CD14-positive monocyte (primary cell): Measurements from ENCODE around the gene ACAP1. TPM values are rescaled to one million over a fixed set of nuclear protein-coding genes. Genes with fewer than 3 reads are reported as not detected.

Experiments
- DNase-seq, 3 donors: peaks; one replicate each; pipeline ENCODE4 v3.0.0-alpha.2; 2011 to 2022
- H2AFZ ChIP-seq: 2 replicates; pipeline ENCODE4 v1.6.0; 2012; ENCODE audit warnings: mild to moderate bottlenecking, low read depth, low read length, inconsistent platforms; ENCODE audit not compliant: insufficient read depth, poor library complexity, severe bottlenecking
- H3K27ac ChIP-seq, 2 donors: 1 replicate in 1 of 2; 2 replicates in 1 of 2; pipeline ENCODE4 v1.5.1; 2012 to 2013; ENCODE audit warnings: low read length in 2 of 2, control low read depth in 1 of 2, inconsistent platforms in 1 of 2, low read depth in 1 of 2, mild to moderate bottlenecking in 1 of 2
- H3K27me3 ChIP-seq, 2 donors: one replicate each; pipeline versions ENCODE4 v1.6.0 to v1.6.1; 2011 to 2013; ENCODE audit warnings: low read length in 2 of 2; ENCODE audit not compliant: control insufficient read depth in 2 of 2, insufficient read depth in 2 of 2
- H3K36me3 ChIP-seq, 2 donors: replicated peaks in 1 of 2; 1 replicate in 1 of 2; 2 replicates in 1 of 2; pipeline versions ENCODE4 v1.5.1 to v1.6.1; 2012 to 2013; ENCODE audit warnings: low read length in 2 of 2, control low read depth in 1 of 2, inconsistent platforms in 1 of 2, mild to moderate bottlenecking in 1 of 2; ENCODE audit not compliant: insufficient read depth in 2 of 2, control insufficient read depth in 1 of 2
- H3K4me1 ChIP-seq, 2 donors: 1 replicate in 1 of 2; 2 replicates in 1 of 2; pipeline versions ENCODE4 v1.5.1 to v1.6.1; 2012 to 2013; ENCODE audit warnings: low read length in 2 of 2, control low read depth in 1 of 2, inconsistent platforms in 1 of 2, mild to moderate bottlenecking in 1 of 2, moderate library complexity in 1 of 2; ENCODE audit not compliant: insufficient read depth in 2 of 2, control insufficient read depth in 1 of 2
- H3K4me2 ChIP-seq: replicated peaks from 2 replicates; pipeline ENCODE3; 2012; ENCODE audit warnings: low read length, moderate library complexity, mild to moderate bottlenecking; ENCODE audit not compliant: poor library complexity, severe bottlenecking; ENCODE audit errors: extremely low read depth
- H3K4me3 ChIP-seq, 3 experiments: fragments of 200-600 bp in 1 of 3; sonication (generic) in 1 of 3; replicated peaks in 1 of 3; 1 replicate in 2 of 3; 2 replicates in 1 of 3; pipeline ENCODE4 v1.5.1; 2011 to 2013; ENCODE audit warnings: low read length in 3 of 3, mild to moderate bottlenecking in 3 of 3, control low read depth in 2 of 3, low read depth in 2 of 3, inconsistent platforms in 1 of 3, moderate library complexity in 1 of 3
- H3K79me2 ChIP-seq: 2 replicates; pipeline ENCODE4 v1.6.0; 2012; ENCODE audit warnings: mild to moderate bottlenecking, control low read depth, inconsistent platforms, low read length, moderate library complexity; ENCODE audit not compliant: insufficient read depth
- H3K9ac ChIP-seq: 2 replicates; pipeline ENCODE4 v1.6.0; 2017; ENCODE audit warnings: low read length, mild to moderate bottlenecking; ENCODE audit not compliant: insufficient read depth, poor library complexity, severe bottlenecking
- H3K9me3 ChIP-seq, 2 donors: replicated peaks in 1 of 2; 1 replicate in 1 of 2; 2 replicates in 1 of 2; pipeline versions ENCODE4 v1.5.1 to v1.6.1; 2012 to 2013; ENCODE audit warnings: low read length in 2 of 2, control low read depth in 1 of 2; ENCODE audit not compliant: control insufficient read depth in 1 of 2, insufficient read depth in 1 of 2
- H4K20me1 ChIP-seq: 2 replicates; pipeline ENCODE4 v1.6.0; 2012; ENCODE audit warnings: mild to moderate bottlenecking, low read length, control low read depth, moderate library complexity; ENCODE audit not compliant: insufficient read depth
- H3K27ac Mint-ChIP-seq, 7 donors: one replicate each; pipeline ENCODE4 v1.8.0; 2020; ENCODE audit warnings: mild to moderate bottlenecking in 7 of 7, mixed read lengths in 7 of 7, moderate library complexity in 6 of 7, inconsistent platforms in 2 of 7
- H3K27me3 Mint-ChIP-seq, 3 donors: one replicate each; pipeline ENCODE4 v1.8.0; 2021 to 2022; ENCODE audit warnings: low read depth in 3 of 3, mild to moderate bottlenecking in 3 of 3, mixed read lengths in 3 of 3, moderate library complexity in 3 of 3, inconsistent platforms in 1 of 3
- H3K36me3 Mint-ChIP-seq, 2 donors: one replicate each; pipeline ENCODE4 v1.8.0; 2020; ENCODE audit warnings: mixed read lengths in 2 of 2, inconsistent platforms in 1 of 2, mild to moderate bottlenecking in 1 of 2
- H3K4me1 Mint-ChIP-seq: one replicate; pipeline ENCODE4 v1.8.0; 2020; ENCODE audit warnings: mild to moderate bottlenecking, mixed read lengths
- H3K4me3 Mint-ChIP-seq, 2 donors: one replicate each; pipeline ENCODE4 v1.8.0; 2020; ENCODE audit warnings: mild to moderate bottlenecking in 2 of 2, mixed read lengths in 2 of 2, moderate library complexity in 1 of 2
- H3K9me3 Mint-ChIP-seq, 7 donors: one replicate each; pipeline ENCODE4 v1.8.0; 2020 to 2022; ENCODE audit warnings: mixed read lengths in 7 of 7, mild to moderate bottlenecking in 6 of 7, moderate library complexity in 6 of 7, inconsistent platforms in 2 of 7
- CTCF ChIP-seq: fragments of 200-600 bp; IDR thresholded peaks from one replicate; pipeline ENCODE4 v1.8.0; 2022; ENCODE audit warnings: antibody characterized with exemption, mild to moderate bottlenecking
- WGBS: methylation state at CpG from one replicate; pipeline ENCODE4 v1.1.5; 2013; ENCODE audit warnings: missing lambda C conversion rate; ENCODE audit not compliant: insufficient coverage; 5-methylcytosine and 5-hydroxymethylcytosine counted together
- intact Hi-C, 2 donors: fragments of 100-400 bp; cut with micrococcal nuclease; formaldehyde crosslinking; loops; one replicate each; pipeline versions ENCODE4 v1.15.0 to v1.15.1; 2023
- polyA plus RNA-seq, 3 donors: library from polyadenylated mRNA; depleted of rRNA in 1 of 3; unstranded in 2 of 3; stranded (reverse) in 1 of 3; fragments of 300-500 nt in 2 of 3; fragments of >200 nt in 1 of 3; fragmentation: Illumina TruSeq in 2 of 3; gene quantifications; 1 replicate in 2 of 3; 2 replicates in 1 of 3; pipeline ENCODE4 v1.2.3, GENCODE V29; 2012 to 2021

ACAP1 gene
- polyA plus RNA-seq, 3 donors, result 32.1 to 68.5 (median 40.5) TPM

- Histone ChIP-seq H2AFZ (no peak overlapping the region), H3K27ac (peak overlapping the region in 1 of 2 donors; percentile 41), H3K27me3 (no peaks in the 10 kb centered on the region), H3K9ac (no peak overlapping the region), H3K79me2 (peaks cover 27% of the 10 kb centered on the region), H3K4me1 (peaks cover 24 to 34% of the 10 kb centered on the region in 2 donors), H3K4me2 (no peak overlapping the region), H3K36me3 (peaks cover 29 to 50% of the 10 kb centered on the region in 2 donors), H3K9me3 (no peaks in the 10 kb centered on the region), H4K20me1 (no peaks in the 10 kb centered on the region), H3K4me3 (no peak overlapping the region)
- H3K4me3 Mint-ChIP-seq, result no peak overlapping the region
- peaks cover 0 to 6% (median 0%) of the 10 kb centered on the region in 3 donors for H3K27me3 Mint-ChIP-seq
- peaks cover 35% of the 10 kb centered on the region for H3K4me1 Mint-ChIP-seq
- no peak for DNase-seq
- H3K9me3 Mint-ChIP-seq, result no peaks in the 10 kb centered on the region
- TF ChIP-seq CTCF, result no peak
- peaks cover 42 to 64% of the 10 kb centered on the region in 2 donors for H3K36me3 Mint-ChIP-seq
- WGBS, result no CpG with 5 or more reads among the region's 2 CpGs
- intact Hi-C loops, result loop anchor here in 1 of 2 donors (5.0 kb wide), 1 partner anchor 58 kb away; the partner anchor contains the start of gene SLC2A4
- H3K27ac Mint-ChIP-seq, result peak overlapping the region in 4 of 7 donors; percentile 35 to 61 (median 52)
These were observed 3.9 kb downstream of the ACAP1 start for GRCh38 chr17:7340179-7340578.

GRCh38 chr17:7341842-7342241 lies 5.5 kb downstream of the ACAP1 start:
- intact Hi-C loops, result loop anchor here in 1 of 2 donors (5.0 kb wide), 1 partner anchor 60 kb away; the partner anchor contains the start of gene SLC2A4
- H3K27me3 ChIP-seq, result no peaks in the 10 kb centered on the region
- Mint-ChIP-seq H3K4me1 (peaks cover 19% of the 10 kb centered on the region), H3K27ac (peak overlapping the region in 1 of 7 donors; percentile 53), H3K9me3 (no peaks in the 10 kb centered on the region), H3K36me3 (peaks cover 46 to 76% of the 10 kb centered on the region in 2 donors), H3K4me3 (no peak overlapping the region), H3K27me3 (peaks cover 0 to 4% (median 0%) of the 10 kb centered on the region in 3 donors)
- DNase-seq, result no peak
- no peak overlapping the region for H3K9ac ChIP-seq
- TF ChIP-seq CTCF, result no peak
- peaks cover 38 to 63% of the 10 kb centered on the region in 2 donors for H3K36me3 ChIP-seq
- H3K4me3 ChIP-seq, result no peak overlapping the region
- H3K27ac ChIP-seq, result no peak overlapping the region
- no peak overlapping the region for H2AFZ ChIP-seq
- 98% methylated on average over 10 of the region's 13 CpGs for WGBS
- peaks cover 8% of the 10 kb centered on the region for H4K20me1 ChIP-seq
- H3K4me2 ChIP-seq, result no peak overlapping the region
- H3K79me2 ChIP-seq, result peaks cover 21% of the 10 kb centered on the region
- H3K4me1 ChIP-seq, result peaks cover 10 to 18% of the 10 kb centered on the region in 2 donors
- H3K9me3 ChIP-seq, result no peaks in the 10 kb centered on the region
